ENCODE data around the gene OXNAD1.

- no peak for TF ChIP-seq EZH2 (IDR thresholded peaks at IDR 0.05; ENCODE audit: insufficient read depth, poor library complexity, severe bottlenecking)
- TF ChIP-seq EZH2phosphoT487 (IDR thresholded peaks at IDR 0.05; ENCODE audit: insufficient read depth, low read depth) = no peak
Measured at GRCh38 chr3:16323737-16324136, 58.7 kb downstream of the OXNAD1 start.

Data from GM23248 (cell line).